ENCODE data around the gene SCGB3A1.

- TF ChIP-seq, protein P1, sequence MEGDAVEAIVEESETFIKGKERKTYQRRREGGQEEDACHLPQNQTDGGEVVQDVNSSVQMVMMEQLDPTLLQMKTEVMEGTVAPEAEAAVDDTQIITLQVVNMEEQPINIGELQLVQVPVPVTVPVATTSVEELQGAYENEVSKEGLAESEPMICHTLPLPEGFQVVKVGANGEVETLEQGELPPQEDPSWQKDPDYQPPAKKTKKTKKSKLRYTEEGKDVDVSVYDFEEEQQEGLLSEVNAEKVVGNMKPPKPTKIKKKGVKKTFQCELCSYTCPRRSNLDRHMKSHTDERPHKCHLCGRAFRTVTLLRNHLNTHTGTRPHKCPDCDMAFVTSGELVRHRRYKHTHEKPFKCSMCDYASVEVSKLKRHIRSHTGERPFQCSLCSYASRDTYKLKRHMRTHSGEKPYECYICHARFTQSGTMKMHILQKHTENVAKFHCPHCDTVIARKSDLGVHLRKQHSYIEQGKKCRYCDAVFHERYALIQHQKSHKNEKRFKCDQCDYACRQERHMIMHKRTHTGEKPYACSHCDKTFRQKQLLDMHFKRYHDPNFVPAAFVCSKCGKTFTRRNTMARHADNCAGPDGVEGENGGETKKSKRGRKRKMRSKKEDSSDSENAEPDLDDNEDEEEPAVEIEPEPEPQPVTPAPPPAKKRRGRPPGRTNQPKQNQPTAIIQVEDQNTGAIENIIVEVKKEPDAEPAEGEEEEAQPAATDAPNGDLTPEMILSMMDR (conservative IDR thresholded peaks at IDR 0.05; ENCODE audit: low read depth, low read length) = no peak
- no peak for TF ChIP-seq RAD21 (IDR thresholded peaks at IDR 0.05; ENCODE audit: low read length)
- no peak for TF ChIP-seq POLR2A (IDR thresholded peaks at IDR 0.05; ENCODE audit: low read depth, low read length)
- TF ChIP-seq MXI1 (IDR thresholded peaks at IDR 0.05; ENCODE audit: borderline replicate concordance, low read depth, low read length) = no peak
- TF ChIP-seq MAZ (IDR thresholded peaks at IDR 0.05; ENCODE audit: borderline replicate concordance, low read depth, low read length) = no peak
- no peak for TF ChIP-seq NFE2L2 (IDR thresholded peaks at IDR 0.05; ENCODE audit: low read depth, low read length)
- TF ChIP-seq, protein P2, sequence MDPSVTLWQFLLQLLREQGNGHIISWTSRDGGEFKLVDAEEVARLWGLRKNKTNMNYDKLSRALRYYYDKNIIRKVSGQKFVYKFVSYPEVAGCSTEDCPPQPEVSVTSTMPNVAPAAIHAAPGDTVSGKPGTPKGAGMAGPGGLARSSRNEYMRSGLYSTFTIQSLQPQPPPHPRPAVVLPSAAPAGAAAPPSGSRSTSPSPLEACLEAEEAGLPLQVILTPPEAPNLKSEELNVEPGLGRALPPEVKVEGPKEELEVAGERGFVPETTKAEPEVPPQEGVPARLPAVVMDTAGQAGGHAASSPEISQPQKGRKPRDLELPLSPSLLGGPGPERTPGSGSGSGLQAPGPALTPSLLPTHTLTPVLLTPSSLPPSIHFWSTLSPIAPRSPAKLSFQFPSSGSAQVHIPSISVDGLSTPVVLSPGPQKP (IDR thresholded peaks at IDR 0.05; ENCODE audit: borderline replicate concordance, low read depth, low read length) = no peak
- TF ChIP-seq RFX5 (IDR thresholded peaks at IDR 0.05; ENCODE audit: low read depth, low read length) = no peak
- no peak for TF ChIP-seq FOS (IDR thresholded peaks at IDR 0.05; ENCODE audit: low read depth, low read length)
- TF ChIP-seq MAFK (IDR thresholded peaks at IDR 0.05; ENCODE audit: low read depth, low read length) = no peak
- TF ChIP-seq, protein P3, sequence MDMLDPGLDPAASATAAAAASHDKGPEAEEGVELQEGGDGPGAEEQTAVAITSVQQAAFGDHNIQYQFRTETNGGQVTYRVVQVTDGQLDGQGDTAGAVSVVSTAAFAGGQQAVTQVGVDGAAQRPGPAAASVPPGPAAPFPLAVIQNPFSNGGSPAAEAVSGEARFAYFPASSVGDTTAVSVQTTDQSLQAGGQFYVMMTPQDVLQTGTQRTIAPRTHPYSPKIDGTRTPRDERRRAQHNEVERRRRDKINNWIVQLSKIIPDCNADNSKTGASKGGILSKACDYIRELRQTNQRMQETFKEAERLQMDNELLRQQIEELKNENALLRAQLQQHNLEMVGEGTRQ (IDR thresholded peaks at IDR 0.05; ENCODE audit: low read depth, low read length) = no peak
- TF ChIP-seq CHD1 (IDR thresholded peaks at IDR 0.05; ENCODE audit: low read depth, low read length) = no peak
- TF ChIP-seq SMC3 (IDR thresholded peaks at IDR 0.05; ENCODE audit: low read depth, low read length) = no peak
These were observed 30.0 kb upstream of the SCGB3A1 start for GRCh38 chr5:180621311-180621710.
